Purkinje cell (primary cell): ENCODE results near the gene UBE2G2. TPM values are rescaled to one million over a fixed set of nuclear protein-coding genes. Genes with fewer than 3 reads are reported as not detected.

Experiments used
- polyA plus RNA-seq: library from polyadenylated mRNA; unstranded; fragments of >200 nt; fragmentation: Nextera tagmentation; gene quantifications from 2 replicates; pipeline ENCODE4 v1.2.1, GENCODE V29; 2014

The UBE2G2 gene
- polyA plus RNA-seq: 18.6 and 38.5 TPM in 2 replicates

GRCh38 chr21:44801468-44802395, at the start of gene UBE2G2:
Gene UBE2G2, minus strand, starts transcription at chr21:44801820. Its CDS starts 72 bp downstream, at chr21:44801748.

GRCh38 chr21:44817914-44818639, 16.5 kb upstream of the UBE2G2 start, which contains the start of gene SUMO3:
Gene SUMO3, minus strand, starts transcription at chr21:44818062. Its CDS starts 94 bp downstream, at chr21:44817968.

Other genes with a start within 250 kb of the UBE2G2 start
- gene KRTAP10-3, start 243.0 kb downstream of the UBE2G2 start, polyA plus RNA-seq: not detected in 2 replicates
- gene KRTAP10-4, start 228.1 kb downstream of the UBE2G2 start, polyA plus RNA-seq: not detected in 2 replicates
- gene KRTAP10-5, start 221.2 kb downstream of the UBE2G2 start, polyA plus RNA-seq: not detected in 2 replicates
- not detected in 2 replicates for gene KRTAP10-6, start 209.3 kb downstream of the UBE2G2 start, polyA plus RNA-seq
- gene KRTAP10-7, start 201.2 kb downstream of the UBE2G2 start, polyA plus RNA-seq: not detected in 2 replicates
- not detected in 2 replicates for gene KRTAP10-8, start 189.7 kb downstream of the UBE2G2 start, polyA plus RNA-seq
- gene KRTAP10-9, start 174.7 kb downstream of the UBE2G2 start, polyA plus RNA-seq: not detected in 2 replicates
- gene KRTAP10-10, start 164.5 kb downstream of the UBE2G2 start, polyA plus RNA-seq: not detected in 2 replicates
- not detected in 2 replicates for gene KRTAP10-11, start 155.4 kb downstream of the UBE2G2 start, polyA plus RNA-seq
- not detected in 2 replicates for gene KRTAP12-4, start 147.2 kb downstream of the UBE2G2 start, polyA plus RNA-seq
- not detected in 2 replicates for gene KRTAP12-3, start 143.9 kb downstream of the UBE2G2 start, polyA plus RNA-seq
- gene KRTAP12-2, start 134.9 kb downstream of the UBE2G2 start, polyA plus RNA-seq: not detected in 2 replicates
- gene KRTAP12-1, start 119.7 kb downstream of the UBE2G2 start, polyA plus RNA-seq: not detected in 2 replicates
- not detected in 2 replicates for gene KRTAP10-12, start 104.6 kb downstream of the UBE2G2 start, polyA plus RNA-seq
- not detected in 2 replicates for gene TSPEAR, start 90.2 kb downstream of the UBE2G2 start, polyA plus RNA-seq
- gene SUMO3, start 16.2 kb upstream of the UBE2G2 start, polyA plus RNA-seq: 66.7 and 90.6 TPM in 2 replicates
- 9.0 and 12.0 TPM in 2 replicates for gene PTTG1IP, start 71.9 kb upstream of the UBE2G2 start, polyA plus RNA-seq
- gene ITGB2, start 119.1 kb upstream of the UBE2G2 start, polyA plus RNA-seq: not detected in 2 replicates
- gene SLX9, start 138.2 kb upstream of the UBE2G2 start, polyA plus RNA-seq: 1.4 and 1.6 TPM in 2 replicates